Measurements from ENCODE around the gene CD2.

Gene CD2

GRCh38 chr1:116777831-116778830 is 23.9 kb downstream of the CD2 start:
- peak; percentile 75 for DNase-seq (ENCODE audit: low read depth)

GRCh38 chr1:116781034-116781433 is 26.8 kb downstream of the CD2 start:
- no peak for DNase-seq (ENCODE audit: low read depth)

- DNase-seq (ENCODE audit: low read depth): no peak
Measured at GRCh38 chr1:116785006-116785405, 30.8 kb downstream of the CD2 start.

GRCh38 chr1:116786049-116786448 is 31.8 kb downstream of the CD2 start:
- DNase-seq (ENCODE audit: low read depth): no peak

GRCh38 chr1:116791727-116792126 is 37.5 kb downstream of the CD2 start:
- DNase-seq (ENCODE audit: low read depth): no peak

GRCh38 chr1:116793357-116793935 is 39.2 kb downstream of the CD2 start:
- DNase-seq (ENCODE audit: low read depth): no peak

- DNase-seq (ENCODE audit: low read depth): no peak
Measured at GRCh38 chr1:116794371-116794770, 40.1 kb downstream of the CD2 start.

- no peak for DNase-seq (ENCODE audit: low read depth)
Measured at GRCh38 chr1:116794804-116795481, 40.7 kb downstream of the CD2 start.

- DNase-seq (ENCODE audit: low read depth): no peak
Measured at GRCh38 chr1:116795482-116795829, 41.2 kb downstream of the CD2 start.

- no peak for DNase-seq (ENCODE audit: low read depth)
Measured at GRCh38 chr1:116804736-116805135, 50.5 kb downstream of the CD2 start.

GRCh38 chr1:116805398-116805797 is 51.2 kb downstream of the CD2 start:
- no peak for DNase-seq (ENCODE audit: low read depth)

- DNase-seq (ENCODE audit: low read depth): no peak
Measured at GRCh38 chr1:116806245-116806644, 52.0 kb downstream of the CD2 start.

- no peak for DNase-seq (ENCODE audit: low read depth)
Measured at GRCh38 chr1:116806671-116807070, 52.4 kb downstream of the CD2 start.

- DNase-seq (ENCODE audit: low read depth): no peak
Measured at GRCh38 chr1:116807394-116808199, 53.4 kb downstream of the CD2 start.

GRCh38 chr1:116808200-116808847 is 54.1 kb downstream of the CD2 start:
- peak; percentile 4 for DNase-seq (ENCODE audit: low read depth)

GRCh38 chr1:116808848-116809508 is 54.7 kb downstream of the CD2 start:
- no peak for DNase-seq (ENCODE audit: low read depth)

- no peak for DNase-seq (ENCODE audit: low read depth)
Measured at GRCh38 chr1:116811321-116811720, 57.1 kb downstream of the CD2 start.

- DNase-seq (ENCODE audit: low read depth): no peak
Measured at GRCh38 chr1:116814926-116815723, 60.9 kb downstream of the CD2 start.

GRCh38 chr1:116817582-116818064 is 63.4 kb downstream of the CD2 start:
- no peak for DNase-seq (ENCODE audit: low read depth)

Data from fibroblast of gingiva (primary cell).